HUES48 (cell line): Measurements from ENCODE around the gene KRTAP5-6.

Experiments used
- H3K27ac ChIP-seq: one replicate; pipeline ENCODE4 v1.7.0; 2013; ENCODE audit warnings: low read depth, low read length, inconsistent platforms
- H3K27me3 ChIP-seq: 2 replicates; pipeline ENCODE4 v1.6.1; 2013; ENCODE audit warnings: mild to moderate bottlenecking, low read length; ENCODE audit not compliant: control insufficient read depth, insufficient read depth
- H3K36me3 ChIP-seq: 2 replicates; pipeline ENCODE4 v1.6.1; 2013; ENCODE audit warnings: low read length; ENCODE audit not compliant: control insufficient read depth, insufficient read depth
- H3K4me1 ChIP-seq: 2 replicates; pipeline ENCODE4 v1.6.1; 2013; ENCODE audit warnings: mild to moderate bottlenecking, low read length; ENCODE audit not compliant: control insufficient read depth, insufficient read depth
- H3K4me3 ChIP-seq: 2 replicates; pipeline ENCODE4 v1.5.1; 2013; ENCODE audit warnings: mild to moderate bottlenecking, low read depth, low read length
- H3K9ac ChIP-seq: 2 replicates; pipeline ENCODE4 v1.6.1; 2013; ENCODE audit warnings: mild to moderate bottlenecking, low read depth, low read length, moderate library complexity
- H3K9me3 ChIP-seq: 2 replicates; pipeline ENCODE4 v1.6.1; 2013; ENCODE audit warnings: low read length; ENCODE audit not compliant: control insufficient read depth, insufficient read depth

KRTAP5-6 gene

GRCh38 chr11:1708716-1709115 lies 11.7 kb downstream of the KRTAP5-6 start:
- H3K36me3 ChIP-seq = no peaks in the 10 kb centered on the region
- peaks cover 7% of the 10 kb centered on the region; the same call in 1 of the 2 replicates for H3K27me3 ChIP-seq
- H3K27ac ChIP-seq = no peak overlapping the region
- H3K9ac ChIP-seq = no peak overlapping the region
- no peaks in the 10 kb centered on the region for H3K4me1 ChIP-seq
- H3K9me3 ChIP-seq = 0 out of 2 replicates have a peak, but pooled peaks cover 11% of the 10 kb centered on the region
- H3K4me3 ChIP-seq = no peak overlapping the region

- H3K27ac ChIP-seq = no peak overlapping the region
- H3K9ac ChIP-seq = no peak overlapping the region
- no peaks in the 10 kb centered on the region for H3K27me3 ChIP-seq
- H3K4me3 ChIP-seq = no peak overlapping the region
- no peaks in the 10 kb centered on the region for H3K9me3 ChIP-seq
- H3K36me3 ChIP-seq = no peaks in the 10 kb centered on the region
- no peaks in the 10 kb centered on the region for H3K4me1 ChIP-seq
These were observed 18.2 kb downstream of the KRTAP5-6 start for GRCh38 chr11:1714908-1715885.

DNA sequence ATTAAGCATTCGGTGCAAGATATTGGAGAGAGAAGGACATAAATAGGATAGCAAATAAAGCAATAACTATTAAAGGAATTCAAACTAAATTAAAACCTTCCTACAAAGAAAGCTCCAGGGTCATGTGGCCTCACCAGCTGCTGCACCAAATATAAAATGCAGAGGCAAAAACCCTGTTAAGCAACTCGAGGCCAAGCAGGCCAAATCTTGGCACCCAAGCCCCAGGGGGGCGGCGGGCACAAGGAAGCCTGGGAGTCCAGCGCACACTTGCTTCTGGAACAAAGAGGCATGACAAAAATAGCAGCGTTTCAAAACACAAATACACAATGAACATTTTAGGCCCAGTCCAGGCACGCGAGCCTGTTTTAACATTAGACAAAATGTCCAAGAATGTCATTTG lies 20.8 kb downstream of the KRTAP5-6 start:
- H3K36me3 ChIP-seq = no peaks in the 10 kb centered on the region
- H3K27ac ChIP-seq = no peak overlapping the region
- no peaks in the 10 kb centered on the region for H3K27me3 ChIP-seq
- no peaks in the 10 kb centered on the region for H3K4me1 ChIP-seq
- H3K9me3 ChIP-seq = no peaks in the 10 kb centered on the region
- H3K4me3 ChIP-seq = no peak overlapping the region
- H3K9ac ChIP-seq = no peak overlapping the region

DNA sequence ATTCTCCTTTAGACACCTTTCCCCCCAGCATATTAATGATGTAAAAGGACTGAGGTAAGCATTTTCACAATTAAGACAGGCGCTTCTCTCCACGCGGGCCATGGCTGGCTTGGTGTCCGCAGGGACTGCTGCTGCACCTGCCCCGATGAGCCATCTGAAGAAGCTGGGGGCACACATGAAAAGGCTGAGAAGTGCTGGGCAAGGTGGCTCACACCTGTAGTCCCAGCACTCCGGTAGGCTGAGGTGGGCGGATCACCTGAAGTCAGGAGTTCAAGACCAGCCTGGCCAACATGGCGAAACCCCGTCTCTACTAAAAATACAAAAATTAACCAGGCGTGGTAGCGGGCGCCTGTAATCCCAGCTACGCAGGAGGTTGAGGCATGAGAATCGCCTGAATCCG lies 21.3 kb downstream of the KRTAP5-6 start:
- Histone ChIP-seq H3K36me3 (no peaks in the 10 kb centered on the region), H3K4me1 (no peaks in the 10 kb centered on the region), H3K9me3 (no peaks in the 10 kb centered on the region), H3K27me3 (no peaks in the 10 kb centered on the region), H3K27ac (no peak overlapping the region), H3K4me3 (no peak overlapping the region), H3K9ac (no peak overlapping the region)

DNA sequence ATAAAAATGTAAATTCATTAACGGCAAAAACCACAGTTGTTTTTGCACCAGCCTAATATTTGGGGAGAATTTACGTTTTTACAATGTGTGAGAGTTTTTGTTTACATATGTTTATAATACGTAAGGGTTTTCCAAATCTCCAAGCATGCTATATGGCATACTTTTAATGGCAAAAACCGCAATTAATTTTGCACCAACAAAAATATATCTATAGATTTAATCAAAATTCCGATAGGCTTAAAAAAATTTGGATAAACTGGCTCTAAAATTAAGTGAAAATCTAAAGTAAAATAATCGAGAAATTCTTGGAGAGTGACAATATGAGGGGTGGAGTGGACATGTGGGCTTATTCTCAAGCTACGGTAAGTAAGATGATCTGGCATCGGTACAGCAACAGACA lies 22.8 kb downstream of the KRTAP5-6 start:
- H3K27me3 ChIP-seq = no peaks in the 10 kb centered on the region
- H3K4me3 ChIP-seq = no peak overlapping the region
- no peak overlapping the region for H3K9ac ChIP-seq
- H3K36me3 ChIP-seq = no peaks in the 10 kb centered on the region
- no peaks in the 10 kb centered on the region for H3K4me1 ChIP-seq
- no peak overlapping the region for H3K27ac ChIP-seq
- H3K9me3 ChIP-seq = no peaks in the 10 kb centered on the region

DNA sequence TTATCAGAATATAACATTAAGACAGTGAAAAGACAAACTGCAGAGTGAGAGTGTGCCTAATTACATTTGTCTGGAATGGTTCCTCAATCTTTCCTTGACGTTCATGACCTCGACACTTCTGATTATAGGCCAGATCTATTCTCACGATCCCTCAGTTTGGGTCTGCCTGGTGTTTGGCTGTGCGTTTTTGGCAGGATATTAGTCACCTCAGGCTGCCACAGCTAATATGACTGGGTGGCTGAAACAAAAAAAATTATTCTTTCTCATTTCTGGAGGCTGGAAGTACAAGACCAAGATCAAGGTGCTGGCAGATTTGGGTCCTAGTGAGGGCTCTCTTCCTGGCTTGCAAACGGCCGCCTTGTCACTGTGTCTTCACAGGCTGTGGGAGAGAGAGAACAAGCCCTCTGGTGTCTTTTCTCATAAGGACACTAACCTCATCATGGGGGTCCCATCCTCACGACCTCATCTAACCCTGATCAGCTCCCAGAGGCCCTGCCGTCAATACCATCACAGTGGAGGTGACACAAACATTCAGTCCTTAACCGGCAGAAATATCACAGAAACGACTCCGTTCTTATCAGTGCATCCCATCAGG lies 30.2 kb downstream of the KRTAP5-6 start:
- Histone ChIP-seq H3K36me3 (no peaks in the 10 kb centered on the region), H3K27ac (no peak overlapping the region), H3K27me3 (no peaks in the 10 kb centered on the region), H3K9ac (no peak overlapping the region), H3K4me1 (no peaks in the 10 kb centered on the region), H3K4me3 (no peak overlapping the region), H3K9me3 (no peaks in the 10 kb centered on the region)

DNA sequence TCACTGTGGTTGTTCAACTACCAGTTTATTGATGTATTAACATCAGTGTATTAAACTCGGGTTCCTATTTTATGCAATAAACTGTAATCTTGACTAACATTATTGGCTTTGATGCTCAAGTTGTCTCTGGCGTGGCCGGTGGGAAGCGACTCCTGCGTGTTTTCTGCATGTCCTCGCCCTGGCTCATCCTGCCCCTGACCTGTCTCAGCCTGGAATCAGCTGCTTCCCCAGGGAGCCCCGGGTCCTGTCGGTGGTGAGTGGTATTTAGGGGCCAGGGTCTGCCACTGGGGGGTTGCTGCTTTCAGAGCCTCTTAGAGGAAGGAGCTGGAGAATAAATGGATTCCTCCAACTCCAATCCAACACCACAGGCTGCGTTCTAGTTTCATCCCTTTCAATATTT lies 30.9 kb downstream of the KRTAP5-6 start:
- no peak overlapping the region for H3K27ac ChIP-seq

DNA sequence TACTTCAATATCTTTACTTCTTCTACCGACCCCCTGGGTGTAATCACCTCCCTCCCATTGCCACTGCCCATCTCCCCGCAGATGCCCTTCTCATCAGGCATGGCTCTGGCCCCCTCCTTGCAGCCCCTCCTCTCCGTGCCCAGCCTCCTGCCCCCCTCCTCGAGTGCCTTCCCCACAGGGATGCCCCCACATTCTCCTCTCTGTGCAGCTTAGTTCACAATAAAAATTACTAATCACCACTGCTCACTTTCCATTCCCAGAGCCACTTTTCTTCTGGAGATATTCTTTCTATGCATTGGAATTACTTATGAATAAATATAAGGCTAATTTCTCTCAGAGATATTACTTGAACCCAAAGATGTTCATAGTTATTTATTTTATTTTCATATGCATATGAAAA lies 31.3 kb downstream of the KRTAP5-6 start:
- Histone ChIP-seq H3K27ac (no peak overlapping the region), H3K4me3 (no peak overlapping the region), H3K9ac (no peak overlapping the region), H3K27me3 (no peaks in the 10 kb centered on the region), H3K36me3 (no peaks in the 10 kb centered on the region), H3K9me3 (no peaks in the 10 kb centered on the region), H3K4me1 (no peaks in the 10 kb centered on the region)

More for the DNA sequence above, 30.9 kb downstream of the KRTAP5-6 start:
- Histone ChIP-seq H3K36me3 (no peaks in the 10 kb centered on the region), H3K4me3 (no peak overlapping the region), H3K9ac (no peak overlapping the region), H3K4me1 (no peaks in the 10 kb centered on the region), H3K27me3 (no peaks in the 10 kb centered on the region), H3K9me3 (no peaks in the 10 kb centered on the region)

GRCh38 chr11:1728931-1729691 lies 32.1 kb downstream of the KRTAP5-6 start:
- Histone ChIP-seq H3K9ac (no peak overlapping the region), H3K4me1 (no peaks in the 10 kb centered on the region), H3K9me3 (no peaks in the 10 kb centered on the region), H3K4me3 (no peak overlapping the region), H3K36me3 (no peaks in the 10 kb centered on the region), H3K27ac (no peak overlapping the region), H3K27me3 (no peaks in the 10 kb centered on the region)

DNA sequence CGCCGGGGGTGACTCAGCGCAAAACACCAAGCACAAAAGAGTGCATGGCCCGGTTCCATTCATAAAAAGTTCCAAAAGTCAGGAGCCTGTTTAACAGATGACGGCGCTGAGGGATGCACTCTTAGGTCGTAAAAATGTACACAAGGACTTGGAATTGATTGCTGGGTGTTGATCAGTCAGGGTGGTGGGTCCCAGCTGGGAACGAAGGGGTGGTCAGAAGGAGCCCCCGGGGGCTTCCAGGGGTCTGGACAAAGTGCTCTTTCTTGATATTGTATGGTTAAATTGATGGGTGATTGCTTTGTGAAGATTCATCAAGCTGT lies 32.7 kb downstream of the KRTAP5-6 start:
- H3K27me3 ChIP-seq = no peaks in the 10 kb centered on the region
- no peaks in the 10 kb centered on the region for H3K4me1 ChIP-seq
- H3K9me3 ChIP-seq = no peaks in the 10 kb centered on the region
- no peak overlapping the region for H3K4me3 ChIP-seq
- no peaks in the 10 kb centered on the region for H3K36me3 ChIP-seq
- H3K27ac ChIP-seq = no peak overlapping the region
- no peak overlapping the region for H3K9ac ChIP-seq
